GM21526 (cell line): ENCODE results near the gene ROR2.
"Not testable (repeated sequence)": the region's sequence is repeated elsewhere in the genome, so short reads cannot be mapped to it uniquely, and the experiment has no call there.

Experiments
- ATAC-seq: cut with Tn5 transposase; IDR thresholded peaks from one replicate; pipeline ENCODE4 v1.9.1; 2021; ENCODE audit warnings: moderate library complexity; ENCODE audit not compliant: unreplicated experiment, low FRiP score

ROR2 gene

GRCh38 chr9:91929331-91929730 is 20.7 kb downstream of the ROR2 start:
- no peak for ATAC-seq

- no peak for ATAC-seq
Observed at GRCh38 chr9:91927922-91928510, 22.0 kb downstream of the ROR2 start.

- ATAC-seq, result no peak
Observed at GRCh38 chr9:91924090-91924489, 25.9 kb downstream of the ROR2 start.

- ATAC-seq, result no peak
Observed at GRCh38 chr9:91923145-91923544, 26.9 kb downstream of the ROR2 start.

GRCh38 chr9:91921371-91921770 is 28.7 kb downstream of the ROR2 start:
- ATAC-seq, result no peak

GRCh38 chr9:91920630-91921350 is 29.2 kb downstream of the ROR2 start:
- ATAC-seq, result no peak

GRCh38 chr9:91919621-91920020 is 30.4 kb downstream of the ROR2 start:
- ATAC-seq, result no peak

- no peak for ATAC-seq
Observed at GRCh38 chr9:91917436-91917835, 32.6 kb downstream of the ROR2 start.

GRCh38 chr9:91915524-91916263 is 34.3 kb downstream of the ROR2 start:
- ATAC-seq, result no peak

- ATAC-seq, result no peak
Observed at GRCh38 chr9:91914937-91915336, 35.1 kb downstream of the ROR2 start.

GRCh38 chr9:91914404-91914803 is 35.6 kb downstream of the ROR2 start:
- ATAC-seq, result no peak

- no peak for ATAC-seq
Observed at GRCh38 chr9:91913986-91914385, 36.0 kb downstream of the ROR2 start.

GRCh38 chr9:91913096-91913495 is 36.9 kb downstream of the ROR2 start:
- no peak for ATAC-seq

GRCh38 chr9:91911657-91912056 is 38.4 kb downstream of the ROR2 start:
- ATAC-seq, result no peak

- not testable (repeated sequence) for ATAC-seq
Observed at GRCh38 chr9:91909256-91909655, 40.8 kb downstream of the ROR2 start.

GRCh38 chr9:91908746-91909145 is 41.3 kb downstream of the ROR2 start:
- no peak for ATAC-seq

GRCh38 chr9:91908293-91908623 is 41.8 kb downstream of the ROR2 start:
- ATAC-seq, result no peak

- no peak for ATAC-seq
Observed at GRCh38 chr9:91907484-91908292, 42.3 kb downstream of the ROR2 start.

GRCh38 chr9:91905991-91906469 is 44.0 kb downstream of the ROR2 start:
- ATAC-seq, result no peak

- ATAC-seq, result no peak
Observed at GRCh38 chr9:91905237-91905650, 44.8 kb downstream of the ROR2 start.
